Ovary (tissue), 9 donors: ENCODE measurements around the gene APBA2. TPM values are rescaled to one million over a fixed set of nuclear protein-coding genes. Genes with fewer than 3 reads are reported as not detected.

ENCODE experiments used
- DNase-seq, 5 donors: peaks; one replicate each; pipeline ENCODE4 v3.0.0-alpha.2; 2019 to 2020
- H3K27ac ChIP-seq, 2 donors: fragments of 200-600 bp; one replicate each; pipeline versions ENCODE4 v1.5.1 to v1.8.0; 2019 to 2022
- H3K27me3 ChIP-seq: fragments of 200-600 bp; one replicate; pipeline ENCODE4 v1.8.0; 2022
- H3K36me3 ChIP-seq: fragments of 200-600 bp; sonication (generic); one replicate; pipeline ENCODE4 v1.5.1; 2019
- H3K4me1 ChIP-seq: one replicate; pipeline ENCODE4 v1.8.1; 2013; ENCODE audit warnings: mild to moderate bottlenecking, moderate library complexity; ENCODE audit not compliant: insufficient read depth
- H3K4me3 ChIP-seq: fragments of 200-600 bp; sonication (generic); one replicate; pipeline ENCODE4 v1.5.1; 2017
- H3K9me3 ChIP-seq, 2 donors: fragments of 200-600 bp in 1 of 2; sonication (generic) in 1 of 2; one replicate each; pipeline versions ENCODE4 v1.5.1 to v1.8.1; 2013 to 2019; ENCODE audit warnings: mild to moderate bottlenecking in 1 of 2, moderate library complexity in 1 of 2
- CTCF ChIP-seq, 3 donors: fragments of 450-650 bp in 2 of 3; fragments of 200-600 bp in 1 of 3; IDR thresholded peaks; one replicate each; pipeline versions ENCODE4 v1.5.1 to v1.8.0; 2016 to 2022; ENCODE audit warnings: antibody characterized with exemption in 3 of 3, mild to moderate bottlenecking in 1 of 3
- EP300 ChIP-seq: sonication (generic); formaldehyde crosslinking; IDR thresholded peaks from one replicate; pipeline ENCODE4 v1.6.1; 2017; ENCODE audit warnings: antibody characterized with exemption
- POLR2A ChIP-seq: fragments of 450-650 bp; IDR thresholded peaks from one replicate; pipeline ENCODE4 v1.6.1; 2017; ENCODE audit warnings: antibody characterized with exemption, mild to moderate bottlenecking, moderate library complexity
- WGBS, 3 donors: extraction: QIAGEN DNeasy Blood & Tissue Kit in 1 of 3; methylation state at CpG; one replicate each; pipeline versions ENCODE4 v1.1.5 to v1.1.7; 2013 to 2017; 5-methylcytosine and 5-hydroxymethylcytosine counted together
- intact Hi-C, 4 donors: fragments of 100-400 bp; cut with DNase I; formaldehyde crosslinking; loops; one replicate each; pipeline versions ENCODE4 v1.11.0 to v1.15.1; 2022 to 2023
- polyA plus RNA-seq, 2 donors: library from polyadenylated mRNA; stranded (reverse); fragments of 200-250 nt in 1 of 2; fragments of 350-450 nt in 1 of 2; fragmentation: Illumina TruSeq in 1 of 2; extraction: RNeasy Lipid Tissue Mini Kit (QIAGEN cat#74804) in 1 of 2; gene quantifications; one replicate each; pipeline ENCODE4 v1.2.3, GENCODE V29; 2013 to 2014
- total RNA-seq, 7 donors: library from RNA; depleted of rRNA in 2 of 7; stranded (reverse); fragments of >200 nt in 2 of 7; fragmentation: NEBNext Ultra II Directional in 3 of 7; extraction: Animal tissue kit (Norgen Biotek cat#: 25700) in 3 of 7; gene quantifications; one replicate each; pipeline versions ENCODE4 v1.1.0 to v1.2.4, GENCODE V29; 2016 to 2023
- donor health status: DM: no; HTN: no; CAD: no; lungs with moderate emphysema.
- donor health status: DM: no; HTN: no; CAD: no.
- donor health status: Bipolar disorder and iron deficiency.
- donor health status: DM: yes; HTN: yes; CAD: no.
- donor health status: DM: no; HTN: no; CAD: no.
- donor health status: DM: yes; HTN: yes; CAD: no.

APBA2 gene
- total and polyA plus RNA-seq, 9 donors, result 0.53 to 3.1 (median 1.4) TPM

DNA sequence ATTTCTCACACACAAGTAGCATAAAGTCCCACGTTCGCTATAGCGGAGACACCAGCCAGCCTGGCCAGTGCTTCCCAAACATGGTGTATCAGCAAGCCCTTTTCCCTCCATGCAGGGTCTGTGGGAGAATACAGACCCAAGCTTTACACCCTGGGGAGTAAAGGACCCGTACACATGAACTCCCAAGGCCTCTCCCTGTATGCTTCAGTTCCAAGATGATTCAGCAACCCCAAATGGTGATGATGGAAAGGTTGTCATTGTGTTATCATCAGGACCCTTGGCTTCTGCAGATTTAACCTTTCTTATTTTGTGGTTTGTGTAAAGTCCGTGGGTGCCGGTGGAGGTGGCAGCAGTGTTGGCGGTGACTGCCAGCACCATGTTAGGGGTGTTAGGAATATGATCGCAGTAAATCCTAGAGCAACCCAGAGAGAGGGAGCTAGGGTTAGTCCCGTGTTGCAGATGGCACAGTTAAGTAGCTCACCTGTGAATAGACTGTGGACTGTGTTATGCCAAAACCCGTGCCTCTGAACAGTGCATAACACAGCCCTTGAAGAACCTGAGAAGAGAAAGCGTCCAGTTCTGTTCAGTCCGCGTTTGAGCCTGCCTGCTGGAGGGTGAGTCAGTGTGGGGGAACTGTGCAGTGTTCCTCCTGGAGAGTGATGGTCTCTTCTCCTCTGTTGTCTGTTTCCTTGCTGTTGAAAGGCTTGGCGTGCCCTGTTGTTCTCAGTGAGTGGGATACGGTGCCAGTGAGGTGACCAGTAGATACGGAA is 174.3 kb downstream of the APBA2 start:
- no peaks in the 10 kb centered on the region for H3K36me3 ChIP-seq
- intact Hi-C loops, result no loop called here
- no peaks in the 10 kb centered on the region for H3K4me1 ChIP-seq
- DNase-seq, result no peak
- no peaks in the 10 kb centered on the region for H3K9me3 ChIP-seq
- no peaks in the 10 kb centered on the region for H3K27me3 ChIP-seq
- no peak overlapping the region for H3K27ac ChIP-seq
- TF ChIP-seq EP300, result no peak
- TF ChIP-seq CTCF (IDR thresholded peaks at IDR 0.05), result no peak
- TF ChIP-seq POLR2A, result no peak
- no peak overlapping the region for H3K4me3 ChIP-seq
- WGBS, 3 donors, result 93 to 96% (median 95%) methylated on average over 16 of the region's 16 CpGs

GRCh38 chr15:29061746-29062145 is 176.0 kb downstream of the APBA2 start:
- no peaks in the 10 kb centered on the region for H3K9me3 ChIP-seq
- H3K27me3 ChIP-seq, result no peaks in the 10 kb centered on the region
- H3K36me3 ChIP-seq, result no peaks in the 10 kb centered on the region
- H3K4me3 ChIP-seq, result no peak overlapping the region
- H3K4me1 ChIP-seq, result no peaks in the 10 kb centered on the region
- WGBS, 3 donors, result 93 to 96% (median 95%) methylated on average over 6 of the region's 6 CpGs
- TF ChIP-seq POLR2A, result no peak
- no peak for TF ChIP-seq CTCF (IDR thresholded peaks at IDR 0.05)
- no peak for TF ChIP-seq EP300
- intact Hi-C loops, result no loop called here
- no peak for DNase-seq
- no peak overlapping the region for H3K27ac ChIP-seq

- Histone ChIP-seq H3K4me3 (no peak overlapping the region), H3K27me3 (no peaks in the 10 kb centered on the region), H3K4me1 (no peaks in the 10 kb centered on the region), H3K9me3 (no peaks in the 10 kb centered on the region), H3K36me3 (no peaks in the 10 kb centered on the region), H3K27ac (no peak overlapping the region)
- TF ChIP-seq EP300 (no peak), POLR2A (no peak), CTCF (IDR thresholded peaks at IDR 0.05) (no peak)
- 64 to 75% (median 68%) methylated on average over 10 of the region's 10 CpGs for WGBS, 3 donors
- DNase-seq, result no peak
- intact Hi-C loops, result no loop called here
These were observed 176.4 kb downstream of the APBA2 start for GRCh38 chr15:29062179-29062591.

- DNase-seq, result no peak
- WGBS, 3 donors, result 55 to 80% (median 74%) methylated on average over 7 of the region's 7 CpGs
- H3K36me3 ChIP-seq, result no peaks in the 10 kb centered on the region
- H3K4me1 ChIP-seq, result no peaks in the 10 kb centered on the region
- no peak overlapping the region for H3K4me3 ChIP-seq
- no peaks in the 10 kb centered on the region for H3K9me3 ChIP-seq
- intact Hi-C loops, result no loop called here
- TF ChIP-seq POLR2A (no peak), CTCF (IDR thresholded peaks at IDR 0.05) (no peak), EP300 (no peak)
- no peaks in the 10 kb centered on the region for H3K27me3 ChIP-seq
- no peak overlapping the region for H3K27ac ChIP-seq
These were observed 176.9 kb downstream of the APBA2 start for GRCh38 chr15:29062626-29063025.
